GM19240 (cell line): ENCODE measurements around the gene RPS27.
A peak's percentile ranks its signal among the peaks of the same experiment; 100 is the strongest.

Experiments
- DNase-seq: peaks from one replicate; pipeline ENCODE4 v3.0.0; 2011; ENCODE audit warnings: low spot score; ENCODE audit not compliant: insufficient read length

RPS27 gene

DNA sequence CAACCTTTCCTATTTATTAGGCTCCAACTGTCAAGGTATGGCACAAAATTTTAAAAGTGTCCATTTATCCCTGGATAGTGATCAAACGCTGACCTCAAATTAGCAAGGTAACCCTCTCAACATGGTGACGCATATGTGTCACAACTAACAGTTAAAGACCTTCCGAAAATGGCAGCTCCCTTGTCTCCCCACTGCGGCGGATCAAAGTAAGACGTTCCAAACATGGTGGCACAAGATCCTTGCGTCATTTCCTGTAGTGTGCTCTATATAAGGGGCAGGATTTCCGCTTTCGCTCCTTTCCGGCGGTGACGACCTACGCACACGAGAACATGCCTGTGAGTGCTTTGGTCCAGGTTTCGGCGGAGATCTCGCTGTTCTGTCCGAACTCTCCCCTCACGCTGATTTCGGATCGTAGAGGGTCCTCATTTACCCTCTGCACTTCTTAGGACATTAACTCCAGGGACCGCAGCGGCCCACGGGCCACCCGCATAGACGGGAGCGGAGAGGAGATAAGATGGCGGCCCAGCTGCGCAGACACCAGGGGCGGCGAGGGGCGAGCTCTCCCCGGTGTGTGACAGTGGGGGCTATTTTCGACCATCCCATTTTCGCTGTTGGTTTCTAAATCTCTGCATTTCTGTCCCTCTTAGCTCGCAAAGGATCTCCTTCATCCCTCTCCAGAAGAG is at the start of gene RPS27:
Gene RPS27 (plus strand): TSS at position 295 of the 683 bp plus-strand sequence. CDS start 35 bp downstream, at position 330.
- peak; percentile 82 for DNase-seq

DNA sequence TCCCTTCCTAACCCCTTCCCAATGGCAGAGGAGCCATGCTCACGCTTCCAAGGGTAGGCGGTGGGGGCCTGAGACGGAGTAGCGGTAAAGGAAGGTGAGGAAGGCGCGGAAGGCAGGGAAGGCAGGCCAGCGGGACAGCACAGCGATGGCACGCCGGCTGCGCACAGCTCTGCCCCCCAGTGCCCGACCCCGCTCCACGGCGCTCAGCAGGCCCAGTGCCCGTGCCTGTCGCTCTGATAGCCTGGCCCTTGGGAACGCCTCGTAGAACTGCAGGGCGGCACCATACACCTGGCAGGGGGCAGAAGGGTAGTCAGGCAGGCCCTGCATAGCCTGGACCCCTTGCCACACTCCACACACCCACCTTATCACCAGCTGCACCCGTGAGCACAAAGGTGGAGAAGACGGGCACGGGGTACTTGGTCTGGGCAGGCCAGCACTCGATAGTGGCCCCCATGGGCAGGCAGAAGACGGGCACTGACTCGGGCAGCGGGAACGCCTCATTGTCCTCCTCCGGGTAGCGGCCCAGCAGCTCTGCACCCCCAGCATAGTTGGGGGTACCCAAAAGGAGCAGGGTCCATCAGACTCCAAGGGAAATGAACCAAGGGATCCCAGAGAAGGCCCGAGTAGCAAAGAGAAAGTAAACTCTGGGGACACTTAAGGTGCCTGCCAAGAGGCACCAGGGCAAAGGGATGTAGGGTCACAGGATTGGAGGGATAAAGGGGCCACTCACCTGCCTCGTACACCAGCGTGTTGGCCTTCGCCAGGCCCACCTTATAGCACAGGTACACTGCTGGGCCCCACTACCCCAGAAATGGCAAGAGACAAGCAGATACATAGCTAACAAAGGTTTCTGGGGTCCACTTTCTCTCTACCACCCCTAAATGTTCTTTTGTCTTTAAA is 48.5 kb upstream of the RPS27 start:
- DNase-seq = no peak

DNA sequence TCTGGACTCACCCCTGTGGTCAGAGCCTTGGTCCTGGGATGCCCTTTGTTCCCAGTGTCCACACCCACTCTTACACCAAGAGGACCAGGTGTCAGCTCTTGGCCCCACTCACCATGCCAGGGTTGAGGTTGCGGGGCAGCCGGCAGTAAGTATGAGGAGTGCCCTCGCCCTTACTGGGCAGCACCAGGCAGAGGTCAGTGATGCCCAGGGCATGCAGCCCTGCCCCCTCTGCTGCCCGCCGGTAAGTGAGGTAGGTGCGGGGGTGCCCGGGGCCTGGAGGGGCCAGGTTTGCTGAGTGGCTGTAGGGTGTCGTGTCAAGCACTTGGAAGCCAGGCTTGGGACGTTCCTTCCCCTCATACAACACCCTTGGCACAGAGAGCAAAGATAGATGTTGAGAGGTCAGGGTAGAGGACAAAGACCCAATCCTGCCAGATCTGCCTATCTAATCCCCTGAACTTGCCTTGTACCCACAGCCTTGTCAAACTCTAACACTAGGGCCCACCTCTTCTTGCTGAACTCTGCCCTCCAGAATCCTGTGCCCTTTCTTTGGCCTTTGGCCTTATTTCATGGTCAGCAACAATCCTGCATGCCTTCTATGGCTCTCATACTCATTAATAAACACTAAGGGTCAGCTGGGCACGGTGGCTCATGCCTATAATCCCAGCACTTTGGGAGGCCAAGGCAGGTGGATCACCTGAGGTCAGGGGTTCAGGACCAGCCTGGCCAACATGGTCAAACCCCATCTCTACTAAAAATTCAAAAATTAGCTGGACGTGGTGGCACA is 47.6 kb upstream of the RPS27 start:
- no peak for DNase-seq

DNA sequence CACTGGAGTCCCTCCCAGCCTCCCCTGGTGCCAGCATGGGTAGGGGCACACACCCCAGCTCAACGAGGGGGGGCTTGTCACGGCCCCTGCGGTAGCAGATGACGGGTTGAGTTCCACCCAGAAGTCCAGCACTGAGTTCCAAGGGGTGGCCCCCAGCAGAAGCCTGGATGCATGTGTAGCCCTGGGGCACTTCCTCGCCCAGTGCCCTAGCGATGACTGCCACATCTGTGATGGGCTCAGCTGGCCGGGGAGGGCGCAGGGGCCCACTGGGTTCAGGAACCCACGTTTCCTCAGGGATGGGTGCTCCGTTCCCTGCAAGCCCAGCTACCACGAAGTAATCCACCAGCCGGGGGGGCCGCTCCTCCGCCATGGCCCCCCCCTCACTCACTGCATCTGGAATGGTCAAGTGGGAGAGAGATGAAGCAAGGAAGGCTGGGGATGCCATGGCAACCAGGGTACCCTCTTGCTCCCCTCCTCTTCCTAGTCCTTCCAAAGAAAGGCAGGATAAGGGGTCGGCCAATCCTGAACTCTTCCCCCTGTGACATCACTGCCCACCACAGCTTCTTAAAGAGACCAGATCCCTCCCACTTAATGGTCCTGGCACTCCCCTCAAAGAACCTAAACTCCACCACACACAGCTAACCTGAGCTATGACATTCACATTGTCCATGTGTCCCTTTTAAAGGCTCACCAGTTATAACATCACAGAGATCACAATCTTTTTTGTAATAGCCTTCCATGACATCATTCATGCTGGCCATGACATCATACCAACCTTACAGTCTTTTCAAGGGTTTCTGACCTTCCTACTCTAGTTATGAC is 46.3 kb upstream of the RPS27 start:
- DNase-seq = no peak

DNA sequence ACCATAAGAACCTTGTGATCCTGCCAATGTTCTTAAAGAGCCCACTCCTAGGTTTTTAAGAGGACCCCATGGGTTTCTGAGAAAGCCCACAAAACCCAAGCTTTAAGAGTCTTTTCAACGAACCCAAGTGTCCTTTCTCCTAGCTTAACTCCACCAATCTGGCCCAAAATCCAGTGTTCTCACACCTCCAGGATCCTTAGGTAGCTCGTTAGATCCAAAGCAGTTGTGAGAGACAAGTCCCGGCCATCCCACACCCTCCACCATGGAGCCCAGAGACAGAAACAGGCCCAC is 45.8 kb upstream of the RPS27 start:
- DNase-seq = no peak

DNA sequence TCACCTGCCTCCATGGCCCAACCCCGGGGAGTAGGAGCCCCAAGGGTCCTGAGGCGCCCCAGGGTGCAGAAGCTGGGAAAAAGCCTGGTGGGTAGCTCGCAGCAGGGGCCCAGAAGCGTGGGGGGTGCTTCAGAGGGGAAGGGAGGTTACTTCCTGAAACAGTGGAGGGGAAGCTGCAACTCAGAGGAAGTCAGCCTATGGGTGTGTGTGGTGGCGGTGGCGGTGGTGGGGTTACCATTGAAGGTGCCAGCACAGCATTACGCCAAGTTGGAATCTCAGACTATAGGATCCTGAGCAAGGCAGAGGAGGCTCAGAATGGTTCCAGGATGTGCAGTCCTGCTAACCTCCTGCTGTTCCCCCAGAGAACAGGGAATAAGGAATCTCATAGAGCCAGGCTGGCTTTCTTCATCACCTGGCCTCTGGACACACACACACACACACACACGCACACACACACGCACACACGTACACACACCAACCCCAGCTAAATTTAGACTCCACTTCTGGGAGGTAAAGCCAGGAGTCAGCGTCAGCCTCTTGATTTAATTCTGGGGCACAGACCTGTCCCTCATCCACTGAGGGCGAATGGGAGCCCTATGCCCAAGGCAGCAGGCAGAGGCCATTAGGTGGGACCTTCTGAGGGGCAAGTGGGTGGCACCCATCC is 45.3 kb upstream of the RPS27 start:
- peak; percentile 81 for DNase-seq

DNA sequence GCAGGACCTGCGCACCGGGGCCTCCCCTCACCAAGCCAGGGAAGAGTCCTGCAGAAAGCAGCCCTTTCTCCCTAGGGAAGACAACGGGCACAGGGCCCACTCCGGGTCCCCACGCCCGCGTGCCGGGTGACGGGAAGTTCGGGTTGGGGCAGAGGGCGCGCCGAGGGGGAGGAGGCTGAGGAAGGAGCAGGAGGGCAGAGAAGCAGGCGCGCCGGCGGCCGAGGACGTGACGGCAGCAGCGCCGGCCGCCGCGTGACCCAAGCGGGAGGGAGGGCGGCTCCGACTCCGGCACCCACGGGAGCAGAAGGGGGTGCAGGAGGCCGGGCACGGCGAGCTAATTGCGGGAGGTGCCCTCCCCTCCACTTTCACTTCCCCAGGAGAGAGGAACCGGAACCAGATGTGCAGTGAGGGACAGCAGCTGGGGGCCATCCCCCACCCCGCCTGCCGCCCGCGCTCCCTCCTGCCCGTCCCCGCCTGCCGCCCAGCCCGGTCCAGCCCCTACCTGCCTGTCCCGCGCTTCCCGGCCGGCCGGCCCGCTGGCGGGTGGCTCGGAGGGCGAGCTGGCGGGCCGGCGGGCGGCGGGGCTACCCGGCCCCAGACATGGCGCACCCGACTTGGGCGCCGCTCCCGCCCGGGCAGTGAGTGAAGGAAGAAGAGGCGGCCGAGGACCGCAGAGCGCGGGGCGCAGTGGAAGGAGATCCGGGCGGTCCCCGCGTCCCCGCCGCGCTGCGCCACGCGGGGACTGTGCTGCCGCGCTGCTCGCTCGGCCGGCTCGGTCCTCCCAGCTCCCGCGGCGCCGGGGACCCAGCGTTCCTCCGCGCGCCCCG is 44.6 kb upstream of the RPS27 start:
- DNase-seq = peak; percentile 91

DNA sequence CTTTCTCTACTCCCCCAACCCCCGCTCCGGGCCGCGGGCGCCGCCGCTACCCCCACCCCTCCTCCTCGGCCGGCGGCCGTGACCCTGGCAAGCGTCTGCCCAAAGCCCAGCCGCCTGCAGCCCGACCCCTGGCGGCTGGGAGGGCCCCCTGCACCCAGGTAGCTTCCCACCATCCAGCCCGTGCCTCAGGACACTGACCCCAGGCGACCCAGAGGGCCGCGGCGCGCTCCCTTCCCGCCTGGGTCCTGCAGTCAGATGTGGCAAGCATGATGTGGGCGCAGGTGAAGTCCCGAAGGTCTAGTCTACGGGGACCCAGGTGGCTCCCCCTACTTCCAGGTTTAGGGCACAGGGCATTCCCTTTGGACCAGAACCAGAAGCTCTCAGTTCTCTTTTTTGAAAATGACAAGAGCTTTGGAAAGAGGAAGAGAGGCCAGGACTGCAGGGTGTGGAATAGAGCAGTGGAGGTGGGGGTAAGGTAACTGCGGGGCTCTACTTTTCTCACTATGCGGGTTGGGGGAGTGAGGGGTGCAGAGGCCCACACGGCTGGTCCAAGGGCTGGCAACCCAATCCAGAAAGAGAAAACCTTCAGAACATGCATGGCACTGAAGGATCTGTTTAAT is 43.8 kb upstream of the RPS27 start, which contains the start of gene DENND4B:
Gene DENND4B (minus strand): TSS at position 97 of the 620 bp plus-strand sequence. CDS start 2,344 bp downstream, outside the sequence.
- DNase-seq = peak; percentile 99

DNA sequence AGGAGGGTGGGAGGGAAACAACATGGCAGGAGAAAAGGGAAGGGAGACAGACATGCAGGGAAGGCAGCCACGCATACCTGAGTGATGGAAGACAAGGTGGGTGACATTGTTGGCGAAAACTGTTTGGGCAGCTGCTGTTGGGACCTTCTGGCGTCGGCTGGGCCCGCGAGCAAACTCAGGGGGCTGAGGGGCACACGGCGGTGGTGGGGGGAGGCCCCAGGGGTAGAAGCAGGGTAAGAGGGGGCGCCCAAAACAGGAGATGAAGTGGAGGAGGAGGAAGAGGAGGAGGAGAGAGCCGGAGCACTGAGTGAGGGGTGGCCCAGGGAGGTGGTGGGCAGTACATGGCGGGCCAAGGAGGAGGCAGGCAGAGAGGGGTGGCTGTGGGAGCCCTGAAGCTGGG is 39.4 kb upstream of the RPS27 start:
- DNase-seq = no peak

DNA sequence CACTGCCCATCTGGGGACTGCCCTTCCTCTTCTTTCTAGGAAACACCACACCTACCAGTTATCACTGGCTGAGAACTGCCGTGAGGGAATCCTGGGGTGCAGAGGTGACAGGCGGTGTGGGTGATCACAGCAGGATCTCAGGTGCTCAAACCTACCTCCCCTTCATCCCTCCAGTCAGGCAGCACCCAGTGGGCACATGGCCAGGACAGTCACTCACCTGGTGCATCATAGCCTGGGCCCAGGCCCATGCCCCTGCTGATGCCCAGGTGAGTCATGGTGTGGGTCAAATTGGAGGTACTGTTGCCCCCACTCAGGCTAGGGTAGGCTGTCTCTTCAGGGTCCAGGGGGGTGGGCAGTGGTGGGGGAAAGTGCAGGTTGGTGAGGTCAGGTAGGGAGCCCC is 38.8 kb upstream of the RPS27 start:
- DNase-seq = no peak

DNA sequence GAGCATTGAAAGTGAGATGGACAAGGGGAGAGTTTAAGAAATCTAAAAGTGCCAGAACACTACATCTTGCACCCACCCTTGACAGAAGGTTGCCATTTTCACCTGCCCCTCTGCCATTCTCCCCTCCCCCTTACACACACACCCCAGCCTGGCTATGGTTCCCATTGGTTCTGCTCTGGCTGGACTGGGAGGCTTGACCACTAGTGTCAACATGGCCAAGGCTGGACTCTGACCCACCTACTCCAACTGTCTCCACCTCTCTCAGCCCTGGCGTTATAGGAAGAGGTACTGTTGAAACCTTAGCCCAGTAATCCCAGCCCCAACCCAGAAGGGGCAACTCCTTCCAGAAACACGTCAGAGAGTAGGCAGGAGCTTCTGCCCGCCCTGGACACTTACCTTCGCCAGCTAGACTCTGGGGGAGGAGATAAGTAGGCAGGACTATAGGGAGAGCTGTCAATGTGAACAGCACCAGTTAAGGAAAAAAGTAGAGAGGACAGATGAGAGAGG is 36.6 kb upstream of the RPS27 start:
- no peak for DNase-seq

DNA sequence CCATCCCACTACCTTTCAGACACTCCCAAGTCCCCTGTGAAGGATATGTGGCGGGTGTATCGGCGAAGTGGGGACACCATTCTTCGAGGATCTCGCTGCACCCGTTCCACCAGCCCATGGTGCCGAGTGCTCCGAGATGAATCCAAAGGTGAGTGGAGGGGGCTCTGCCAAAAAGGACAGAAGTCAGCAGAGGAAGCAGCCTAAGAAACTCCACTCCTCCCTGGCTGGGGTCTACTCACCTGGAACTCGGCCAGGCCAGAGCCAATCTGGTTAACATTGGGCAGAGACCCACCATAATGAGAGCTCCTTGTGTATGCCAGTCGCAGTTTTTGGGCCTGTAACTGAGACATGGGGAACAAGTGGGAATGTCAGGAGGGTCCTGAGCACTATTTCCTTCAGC is 35.7 kb upstream of the RPS27 start:
- DNase-seq = no peak

DNA sequence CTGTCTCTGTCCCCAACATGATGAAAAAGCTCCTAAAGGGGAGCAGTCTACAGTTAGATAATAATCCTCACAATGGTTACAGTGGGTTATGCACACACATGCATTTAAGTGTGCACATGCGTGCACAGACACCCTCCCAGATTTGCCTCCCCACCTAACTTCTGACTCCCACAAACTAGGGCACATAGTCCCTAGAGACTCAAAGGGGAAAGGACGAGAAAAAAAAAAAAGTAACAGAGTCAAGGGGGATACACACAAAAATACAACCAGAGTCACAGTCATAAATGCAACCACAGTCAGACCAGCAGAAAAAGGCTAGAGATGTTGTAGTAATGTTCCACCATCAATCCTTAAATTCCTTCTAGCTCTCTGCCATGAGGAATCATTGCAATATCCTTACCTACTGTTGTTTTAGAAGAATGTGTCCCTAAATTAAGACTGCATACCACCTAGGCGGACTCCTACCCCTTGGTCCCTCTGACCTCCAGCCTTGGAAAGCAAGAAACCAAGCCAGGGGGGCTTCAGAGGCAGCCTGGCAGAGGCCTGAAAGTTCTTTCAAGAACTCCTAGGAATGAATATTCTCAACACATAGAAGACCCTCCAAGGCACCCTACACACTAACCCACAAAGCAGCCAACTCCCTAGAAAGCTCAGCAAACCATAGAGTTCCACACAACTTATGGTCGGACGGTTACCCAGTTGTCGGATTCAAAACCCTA is 33.4 kb upstream of the RPS27 start:
- DNase-seq = no peak

DNA sequence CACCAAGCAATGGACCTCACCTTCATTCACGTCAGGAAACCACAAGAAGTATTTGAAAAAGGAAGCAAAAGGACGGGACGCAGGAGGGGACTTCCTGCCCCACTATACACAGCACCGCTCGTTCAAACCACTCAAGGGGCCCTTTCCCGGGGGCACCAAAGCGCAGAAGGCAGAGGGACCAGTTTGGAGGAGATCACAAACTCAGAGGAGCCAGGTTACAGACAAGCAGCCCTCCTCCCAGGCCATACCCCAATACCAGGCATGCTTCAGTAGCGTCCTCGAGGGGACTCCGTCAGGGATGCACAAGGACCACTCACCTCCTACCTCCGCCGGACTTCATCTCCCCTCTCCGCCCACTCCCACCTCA is 32.8 kb upstream of the RPS27 start:
- DNase-seq = peak; percentile 56

DNA sequence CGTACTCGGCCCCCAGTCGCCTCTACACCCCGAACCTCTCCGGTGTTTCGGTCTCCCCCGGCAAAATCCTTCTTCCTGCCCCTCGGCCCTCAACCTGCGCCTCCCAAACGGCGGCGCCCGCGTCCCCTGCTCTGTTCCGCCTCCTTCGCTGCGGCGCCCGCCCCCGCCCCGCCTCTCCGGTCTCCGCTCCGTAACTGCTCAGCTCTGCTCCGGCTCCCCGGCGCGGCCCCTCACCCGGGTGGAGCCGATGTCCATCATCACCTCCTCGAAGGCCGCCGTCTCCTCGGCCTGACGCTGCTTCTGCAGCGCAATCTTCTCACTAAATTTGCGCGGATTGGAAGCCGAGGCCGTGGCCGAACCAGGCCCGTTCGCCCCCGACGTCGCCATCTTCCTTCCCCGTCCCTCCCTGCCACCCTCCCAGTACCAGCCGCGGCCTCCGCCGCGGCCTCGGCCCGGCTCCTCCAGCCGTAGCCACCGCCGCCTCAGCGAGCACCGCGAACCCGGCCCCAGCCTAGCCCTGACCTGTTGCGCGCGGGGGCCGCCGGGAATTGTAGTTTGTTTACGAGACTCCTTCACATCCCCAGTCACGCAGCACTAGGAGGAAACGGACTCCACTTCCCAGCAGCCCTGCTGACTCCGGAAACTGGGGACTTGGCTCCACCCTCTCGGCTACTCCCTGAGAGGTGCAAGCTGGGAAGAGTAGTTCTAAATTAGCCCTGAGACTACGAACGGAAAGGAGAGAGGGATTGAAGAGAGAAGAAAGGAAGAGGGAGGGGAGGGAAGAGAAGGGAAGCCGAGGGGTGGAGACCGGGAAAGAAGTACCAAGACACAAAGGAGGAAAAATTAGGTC is 32.2 kb upstream of the RPS27 start, which contains the start of gene CRTC2:
Gene CRTC2 (minus strand): TSS at position 502 of the 850 bp plus-strand sequence. CDS start 115 bp downstream, at position 387.
- DNase-seq = peak; percentile 92

DNA sequence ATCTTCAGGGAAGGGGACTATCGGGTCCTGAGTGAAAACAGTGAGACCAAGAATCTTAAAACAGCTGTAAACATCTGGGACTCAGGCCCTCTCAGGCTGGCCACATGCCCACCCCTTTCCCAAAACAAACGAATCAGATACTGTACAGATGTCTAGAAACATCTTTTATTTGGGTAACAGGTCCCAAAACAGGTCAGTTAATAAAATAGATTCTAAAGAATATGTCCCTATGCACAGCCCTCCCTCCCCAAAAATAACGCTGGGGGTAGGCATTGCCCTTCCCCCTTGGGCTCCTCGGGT is 31.7 kb upstream of the RPS27 start:
- DNase-seq = no peak

DNA sequence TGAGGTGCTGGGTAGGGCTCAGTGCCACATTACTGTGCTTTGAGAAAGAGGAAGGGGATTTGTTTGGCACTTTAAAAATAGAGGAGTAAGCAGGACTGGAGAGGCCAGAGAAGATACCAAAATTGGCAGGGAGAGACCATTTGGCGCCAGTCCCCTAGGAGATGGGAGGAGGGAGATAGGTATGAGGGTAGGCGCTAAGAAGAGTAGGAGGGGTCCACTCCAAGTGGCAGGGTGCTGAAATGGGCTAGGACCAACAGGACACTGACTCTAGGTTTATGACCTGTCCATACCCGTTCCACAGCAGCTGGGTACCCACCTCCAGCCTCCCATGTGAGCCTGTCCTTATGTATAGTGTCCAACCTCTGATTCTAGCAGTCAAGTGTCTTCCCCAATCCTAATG is 31.1 kb upstream of the RPS27 start:
- DNase-seq = no peak

DNA sequence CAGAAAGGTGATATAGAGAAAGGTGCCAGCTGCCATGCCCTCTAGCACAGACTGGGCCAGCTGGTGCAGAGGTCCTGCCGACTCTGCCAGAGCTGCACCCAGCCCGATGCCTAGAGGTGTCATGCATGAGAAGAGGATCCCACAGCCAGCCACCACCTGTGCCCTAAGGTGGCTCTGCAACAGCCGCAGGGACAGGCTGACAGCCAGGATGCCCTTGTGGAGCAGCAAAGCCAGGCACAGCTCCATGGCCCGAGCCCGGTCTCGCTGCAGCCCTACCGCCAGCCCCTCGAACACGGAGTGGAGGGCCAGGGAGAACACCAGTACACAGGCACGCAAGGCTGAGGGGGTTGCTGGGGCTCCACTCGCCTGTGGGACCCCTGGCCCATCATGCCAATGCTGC is 30.4 kb upstream of the RPS27 start:
- no peak for DNase-seq
